ENCODE data around the gene TIAM1.

The TIAM1 gene

GRCh38 chr21:31128234-31128633 lies 215.8 kb downstream of the TIAM1 start:
- Histone ChIP-seq H3K36me3 (ENCODE audit: low read depth) (no peaks in the 10 kb centered on the region), H3K4me3 (ENCODE audit: severe bottlenecking) (no peak overlapping the region), H3K9me3 (ENCODE audit: severe bottlenecking) (no peaks in the 10 kb centered on the region), H3K4me1 (ENCODE audit: insufficient read depth, poor library complexity, severe bottlenecking) (no peaks in the 10 kb centered on the region), H3K27ac (ENCODE audit: poor library complexity, severe bottlenecking) (no peak overlapping the region), H3K27me3 (ENCODE audit: insufficient read depth, poor library complexity, severe bottlenecking) (no peaks in the 10 kb centered on the region)
- TF ChIP-seq CTCF (IDR thresholded peaks at IDR 0.05; ENCODE audit: poor library complexity, severe bottlenecking), result no peak
- DNase-seq (ENCODE audit: low spot score), result no peak
- ATAC-seq (ENCODE audit: low read depth), result no peak

GRCh38 chr21:31124010-31124409 lies 220.1 kb downstream of the TIAM1 start:
- Histone ChIP-seq H3K4me1 (ENCODE audit: insufficient read depth, poor library complexity, severe bottlenecking) (no peaks in the 10 kb centered on the region), H3K9me3 (ENCODE audit: severe bottlenecking) (no peaks in the 10 kb centered on the region), H3K27ac (ENCODE audit: poor library complexity, severe bottlenecking) (no peak overlapping the region), H3K4me3 (ENCODE audit: severe bottlenecking) (no peak overlapping the region), H3K36me3 (ENCODE audit: low read depth) (no peaks in the 10 kb centered on the region), H3K27me3 (ENCODE audit: insufficient read depth, poor library complexity, severe bottlenecking) (no peaks in the 10 kb centered on the region)
- DNase-seq (ENCODE audit: low spot score), result no peak
- ATAC-seq (ENCODE audit: low read depth), result no peak
- TF ChIP-seq CTCF (IDR thresholded peaks at IDR 0.05; ENCODE audit: poor library complexity, severe bottlenecking), result no peak

- ATAC-seq (ENCODE audit: low read depth), result no peak
- H3K9me3 ChIP-seq (ENCODE audit: severe bottlenecking), result no peaks in the 10 kb centered on the region
- TF ChIP-seq CTCF (IDR thresholded peaks at IDR 0.05; ENCODE audit: poor library complexity, severe bottlenecking), result no peak
Measured at GRCh38 chr21:31119199-31119598, 224.9 kb downstream of the TIAM1 start.

GRCh38 chr21:31117128-31117916 lies 226.7 kb downstream of the TIAM1 start:
- ATAC-seq (ENCODE audit: low read depth), result peak; percentile 87
- TF ChIP-seq CTCF (IDR thresholded peaks at IDR 0.05; ENCODE audit: poor library complexity, severe bottlenecking), result peak; percentile 15
- no peak for DNase-seq (ENCODE audit: low spot score)
- Histone ChIP-seq H3K36me3 (ENCODE audit: low read depth) (no peaks in the 10 kb centered on the region), H3K4me1 (ENCODE audit: insufficient read depth, poor library complexity, severe bottlenecking) (peaks cover 3% of the 10 kb centered on the region), H3K4me3 (ENCODE audit: severe bottlenecking) (no peak overlapping the region), H3K9me3 (ENCODE audit: severe bottlenecking) (no peaks in the 10 kb centered on the region), H3K27ac (ENCODE audit: poor library complexity, severe bottlenecking) (no peak overlapping the region), H3K27me3 (ENCODE audit: insufficient read depth, poor library complexity, severe bottlenecking) (peaks cover 3% of the 10 kb centered on the region)

More at GRCh38 chr21:31119199-31119598, 224.9 kb downstream of the TIAM1 start:
- Histone ChIP-seq H3K27me3 (ENCODE audit: insufficient read depth, poor library complexity, severe bottlenecking) (no peaks in the 10 kb centered on the region), H3K4me3 (ENCODE audit: severe bottlenecking) (no peak overlapping the region), H3K27ac (ENCODE audit: poor library complexity, severe bottlenecking) (no peak overlapping the region), H3K36me3 (ENCODE audit: low read depth) (no peaks in the 10 kb centered on the region), H3K4me1 (ENCODE audit: insufficient read depth, poor library complexity, severe bottlenecking) (peaks cover 3% of the 10 kb centered on the region)
- DNase-seq (ENCODE audit: low spot score), result no peak

GRCh38 chr21:31115249-31115648 lies 228.8 kb downstream of the TIAM1 start:
- no peak overlapping the region for H3K4me3 ChIP-seq (ENCODE audit: severe bottlenecking)
- peaks cover 3% of the 10 kb centered on the region for H3K27me3 ChIP-seq (ENCODE audit: insufficient read depth, poor library complexity, severe bottlenecking)
- DNase-seq (ENCODE audit: low spot score) (no peak), ATAC-seq (ENCODE audit: low read depth) (no peak)
- no peaks in the 10 kb centered on the region for H3K9me3 ChIP-seq (ENCODE audit: severe bottlenecking)
- peaks cover 3% of the 10 kb centered on the region for H3K4me1 ChIP-seq (ENCODE audit: insufficient read depth, poor library complexity, severe bottlenecking)
- TF ChIP-seq CTCF (IDR thresholded peaks at IDR 0.05; ENCODE audit: poor library complexity, severe bottlenecking), result no peak
- H3K27ac ChIP-seq (ENCODE audit: poor library complexity, severe bottlenecking), result no peak overlapping the region
- no peaks in the 10 kb centered on the region for H3K36me3 ChIP-seq (ENCODE audit: low read depth)

Measured in RWPE2 (cell line).